Measurements from ENCODE around the gene EPB41L4B.

GRCh38 chr9:109270971-109271925 is 49.6 kb downstream of the EPB41L4B start:
- no peak for TF ChIP-seq CTCF (conservative IDR thresholded peaks at IDR 0.05; ENCODE audit: low read length)
- no peak for TF ChIP-seq EZH2phosphoT487 (IDR thresholded peaks at IDR 0.05; ENCODE audit: borderline replicate concordance)
